ENCODE results near the gene EEF2K.

GRCh38 chr16:22194707-22195444 lies 11.2 kb upstream of the EEF2K start:
- TF ChIP-seq CTCF (IDR thresholded peaks at IDR 0.05) (no peak), EP300 (IDR thresholded peaks at IDR 0.05) (no peak), POLR2AphosphoS5 (IDR thresholded peaks at IDR 0.05) (no peak)

Data from sigmoid colon (tissue), 4 donors.